Neuron (in vitro differentiated cells): ENCODE data around the gene SSNA1.

Experiments used
- H2AFZ ChIP-seq: one replicate; pipeline ENCODE4 v1.6.1; 2013; ENCODE audit warnings: low read depth, mild to moderate bottlenecking, inconsistent platforms, low read length, moderate library complexity
- H3K27me3 ChIP-seq: one replicate; pipeline ENCODE4 v1.6.1; 2013; ENCODE audit warnings: low read length; ENCODE audit not compliant: insufficient read depth
- H3K36me3 ChIP-seq: one replicate; pipeline ENCODE4 v1.6.1; 2013; ENCODE audit warnings: low read length; ENCODE audit not compliant: insufficient read depth
- H3K4me1 ChIP-seq: one replicate; pipeline ENCODE4 v1.6.1; 2013; ENCODE audit warnings: low read length; ENCODE audit not compliant: insufficient read depth
- H3K4me3 ChIP-seq: 2 replicates; pipeline ENCODE4 v1.5.1; 2013; ENCODE audit warnings: mild to moderate bottlenecking, low read length, moderate library complexity
- H3K9me3 ChIP-seq: one replicate; pipeline ENCODE4 v1.6.1; 2013; ENCODE audit warnings: low read length

The SSNA1 gene

DNA sequence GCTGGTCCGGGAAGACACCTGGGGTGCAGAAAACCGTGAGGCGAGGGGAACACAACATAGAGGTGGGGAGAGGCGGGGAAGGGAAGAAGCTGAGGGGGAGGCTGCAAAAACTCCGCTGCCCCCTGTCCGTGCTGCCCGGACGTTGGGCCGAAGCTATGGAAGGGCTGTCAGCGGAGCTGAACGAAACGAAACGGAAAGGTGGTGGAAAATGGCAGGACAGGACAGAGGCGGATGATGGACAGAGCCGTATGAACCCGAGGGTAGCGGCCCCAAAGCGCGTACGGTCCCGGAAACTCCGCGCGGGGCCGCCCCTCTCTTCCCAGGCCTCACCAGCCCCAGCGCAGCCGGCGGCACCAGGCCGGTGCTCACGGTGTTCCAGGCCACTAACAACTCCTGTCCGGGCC is 388 bp upstream of the SSNA1 start:
- H3K4me3 ChIP-seq, result peak overlapping the region; percentile 96
- peaks cover 38% of the 10 kb centered on the region for H3K36me3 ChIP-seq
- H3K9me3 ChIP-seq, result no peaks in the 10 kb centered on the region
- H2AFZ ChIP-seq, result no peak overlapping the region
- no peaks in the 10 kb centered on the region for H3K27me3 ChIP-seq
- peaks cover 31% of the 10 kb centered on the region for H3K4me1 ChIP-seq

DNA sequence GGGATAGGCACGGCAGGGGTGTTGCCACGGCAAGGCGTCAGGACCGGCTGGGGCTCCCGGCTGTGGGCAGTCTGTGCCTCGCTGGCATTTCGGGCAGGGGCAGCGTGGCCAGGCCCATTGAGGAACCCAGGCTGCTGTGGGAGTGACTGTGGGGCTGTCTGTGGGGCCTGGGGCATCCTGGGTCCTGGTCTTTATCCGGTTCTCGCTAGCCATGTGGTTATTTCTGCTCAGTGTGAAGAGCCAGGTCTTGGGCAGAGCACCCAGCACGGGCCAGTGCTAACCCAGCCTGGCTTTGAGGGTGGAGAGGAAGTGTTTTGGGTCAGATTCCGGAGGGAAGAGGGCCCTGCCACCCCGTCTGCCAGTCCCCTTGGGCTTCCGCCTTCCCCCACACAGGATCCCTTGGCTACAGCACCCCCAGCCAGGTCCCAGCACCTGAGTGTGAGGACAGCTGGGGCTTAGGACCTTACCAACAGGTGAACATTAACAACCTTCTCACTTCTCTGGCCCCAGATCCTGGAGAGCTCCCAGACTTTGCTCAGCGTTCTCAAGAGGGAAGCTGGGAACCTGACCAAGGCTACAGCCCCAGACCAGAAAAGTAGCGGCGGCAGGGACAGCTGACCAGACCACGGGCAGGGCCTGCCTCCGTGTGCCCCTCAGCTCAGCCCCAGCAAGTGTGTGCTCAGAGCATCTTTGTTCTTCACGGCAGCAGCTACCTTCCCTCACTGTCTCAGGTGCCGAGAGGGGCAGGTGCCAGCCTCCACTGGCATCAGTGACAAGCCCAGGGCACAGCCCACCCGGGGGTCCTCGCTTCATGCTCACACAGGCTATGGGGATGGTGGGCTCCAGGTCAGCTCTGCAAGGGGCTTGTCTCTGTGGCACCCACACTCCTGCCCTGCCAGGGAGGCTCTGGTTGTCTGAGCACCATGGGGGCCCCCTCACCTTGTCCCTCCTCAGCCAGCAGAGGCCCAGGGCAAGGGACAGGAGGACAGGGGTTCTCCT is 1.1 kb downstream of the SSNA1 start:
- Histone ChIP-seq H3K4me1 (peaks cover 37% of the 10 kb centered on the region), H3K36me3 (peaks cover 25% of the 10 kb centered on the region), H3K27me3 (no peaks in the 10 kb centered on the region), H3K4me3 (peak overlapping the region; percentile 96), H3K9me3 (no peaks in the 10 kb centered on the region), H2AFZ (no peak overlapping the region)

DNA sequence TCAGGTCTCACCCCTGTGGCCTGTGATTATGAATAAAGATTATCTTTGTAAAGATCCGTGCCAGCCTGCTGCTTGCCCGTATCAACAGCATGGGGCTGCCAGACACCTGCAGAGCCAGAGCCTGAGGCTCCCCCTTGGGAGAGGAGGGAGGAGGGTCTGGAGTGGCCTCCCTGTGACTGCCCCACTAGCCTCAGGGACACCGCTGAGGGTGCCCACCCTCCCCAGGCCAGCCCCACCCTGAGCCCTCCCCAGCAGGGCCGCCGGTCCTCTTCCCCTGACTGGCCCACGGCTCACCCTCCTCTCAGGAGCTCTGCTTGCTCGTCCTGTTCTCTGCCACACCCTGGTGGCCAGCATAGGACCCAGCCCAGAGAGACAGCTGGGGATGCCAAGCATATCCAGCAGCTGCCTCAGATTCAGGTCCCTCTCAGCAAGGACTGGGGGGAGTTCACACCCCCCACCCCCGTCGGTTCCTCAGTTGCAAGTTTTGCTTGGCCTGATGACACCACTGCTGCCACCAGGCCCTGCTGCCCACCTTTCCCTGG is 1.9 kb downstream of the SSNA1 start:
- H3K36me3 ChIP-seq, result peaks cover 17% of the 10 kb centered on the region
- H3K4me3 ChIP-seq, result no peak overlapping the region
- no peaks in the 10 kb centered on the region for H3K9me3 ChIP-seq
- no peaks in the 10 kb centered on the region for H3K27me3 ChIP-seq
- H2AFZ ChIP-seq, result no peak overlapping the region
- H3K4me1 ChIP-seq, result peaks cover 41% of the 10 kb centered on the region

DNA sequence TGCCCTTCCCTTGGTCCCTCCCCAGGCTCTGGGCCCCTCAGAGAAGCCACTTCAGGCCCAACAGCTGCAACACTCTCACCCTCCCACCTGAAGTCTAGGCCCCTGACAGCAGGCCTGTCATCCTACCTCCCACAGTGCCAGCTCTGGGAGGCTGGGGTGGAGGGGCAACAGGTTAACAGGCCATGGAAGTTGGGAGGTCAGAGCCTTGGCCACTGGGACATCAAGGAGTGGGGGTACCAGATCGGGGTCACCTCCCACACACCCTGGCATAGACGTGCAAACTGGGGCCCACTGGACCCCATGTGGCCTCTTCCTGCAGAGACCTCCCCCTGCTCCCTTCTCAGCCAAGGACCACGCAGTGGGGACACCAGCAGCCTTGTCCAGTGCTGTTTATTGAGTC is 2.8 kb downstream of the SSNA1 start:
- Histone ChIP-seq H2AFZ (no peak overlapping the region), H3K4me3 (no peak overlapping the region)

DNA sequence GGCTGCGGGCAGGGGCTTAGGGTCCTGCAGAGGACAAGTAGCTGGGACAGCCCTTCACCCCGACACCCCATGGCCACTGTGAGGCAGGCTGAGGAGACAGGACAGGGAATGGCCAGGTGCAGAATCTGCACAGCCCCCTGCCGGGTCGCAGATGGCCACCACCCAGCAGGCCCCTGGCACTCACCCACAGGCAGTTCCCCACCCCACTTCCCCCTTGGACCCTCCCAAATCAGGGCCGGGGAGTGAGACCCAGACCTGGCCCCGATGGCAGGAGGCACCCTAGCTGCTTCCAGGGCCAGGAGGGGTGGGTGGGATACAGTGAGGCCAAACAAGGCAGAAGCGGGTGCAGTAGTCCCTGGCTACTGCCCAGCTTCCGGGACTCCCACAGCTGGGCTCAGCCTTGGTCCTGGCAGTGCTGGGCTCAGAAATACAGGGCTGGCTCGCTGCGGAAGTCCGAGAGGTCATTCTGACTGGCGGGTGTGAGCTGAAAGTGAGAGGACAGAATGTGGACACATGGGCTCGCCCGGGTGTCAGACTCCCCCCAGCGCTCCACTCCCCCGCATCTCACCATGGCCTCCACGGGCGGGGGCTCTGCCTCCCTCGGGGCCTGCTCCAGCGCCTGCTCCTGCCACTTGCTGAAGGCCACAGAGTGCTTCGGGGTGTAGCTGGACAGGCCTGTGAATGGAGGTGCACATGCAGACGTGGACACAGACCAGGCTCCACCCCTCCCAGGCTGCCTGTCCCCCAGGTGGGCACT is 3.4 kb downstream of the SSNA1 start:
- no peaks in the 10 kb centered on the region for H3K9me3 ChIP-seq
- H3K4me1 ChIP-seq, result peaks cover 34% of the 10 kb centered on the region
- no peak overlapping the region for H2AFZ ChIP-seq
- H3K36me3 ChIP-seq, result peaks cover 15% of the 10 kb centered on the region
- H3K27me3 ChIP-seq, result no peaks in the 10 kb centered on the region
- no peak overlapping the region for H3K4me3 ChIP-seq

More for the DNA sequence above, 2.8 kb downstream of the SSNA1 start:
- no peaks in the 10 kb centered on the region for H3K27me3 ChIP-seq
- peaks cover 40% of the 10 kb centered on the region for H3K4me1 ChIP-seq
- H3K9me3 ChIP-seq, result no peaks in the 10 kb centered on the region
- H3K36me3 ChIP-seq, result peaks cover 15% of the 10 kb centered on the region

DNA sequence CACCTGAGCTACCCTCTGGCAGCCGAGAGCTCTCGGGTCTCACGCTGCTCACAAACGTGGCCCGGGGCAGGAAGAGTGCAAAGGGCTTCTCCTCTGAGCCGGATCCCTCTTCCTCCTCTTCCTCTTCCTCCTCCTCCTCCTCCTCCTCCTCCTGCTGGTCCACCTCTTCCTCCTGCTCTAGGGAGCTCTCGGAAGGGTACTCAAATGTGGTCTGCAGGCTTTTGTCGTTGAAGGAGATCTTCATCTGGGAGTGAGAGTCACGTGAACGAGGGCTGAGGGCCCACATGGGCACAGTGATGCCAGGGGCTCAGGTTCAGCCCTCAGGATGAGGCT is 3.9 kb downstream of the SSNA1 start:
- no peaks in the 10 kb centered on the region for H3K9me3 ChIP-seq
- peaks cover 15% of the 10 kb centered on the region for H3K36me3 ChIP-seq
- H2AFZ ChIP-seq, result no peak overlapping the region
- H3K4me3 ChIP-seq, result no peak overlapping the region
- peaks cover 28% of the 10 kb centered on the region for H3K4me1 ChIP-seq
- no peaks in the 10 kb centered on the region for H3K27me3 ChIP-seq

DNA sequence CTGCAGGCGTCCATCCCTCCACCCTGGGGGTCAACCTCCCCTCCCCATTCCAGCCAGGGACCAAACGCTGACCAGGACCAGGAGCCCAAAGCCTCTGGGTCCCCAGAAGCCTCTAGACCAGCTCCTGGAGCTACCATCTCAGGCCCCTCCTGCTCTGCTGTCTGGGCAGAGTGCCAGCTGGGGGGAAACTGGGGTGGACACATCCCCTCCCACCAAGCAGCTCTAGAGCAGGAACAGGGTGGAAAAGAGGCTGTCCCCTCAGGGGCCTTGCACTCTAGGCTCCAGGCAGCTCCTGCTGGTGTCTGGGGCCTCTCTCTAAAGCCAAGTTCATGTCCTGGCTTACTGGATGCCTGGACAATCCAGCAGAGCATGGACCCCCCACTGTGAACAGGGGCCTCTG is 4.4 kb downstream of the SSNA1 start:
- no peaks in the 10 kb centered on the region for H3K27me3 ChIP-seq
- H3K4me1 ChIP-seq, result peaks cover 24% of the 10 kb centered on the region
- H2AFZ ChIP-seq, result no peak overlapping the region
- no peak overlapping the region for H3K4me3 ChIP-seq
- peaks cover 15% of the 10 kb centered on the region for H3K36me3 ChIP-seq
- H3K9me3 ChIP-seq, result no peaks in the 10 kb centered on the region

DNA sequence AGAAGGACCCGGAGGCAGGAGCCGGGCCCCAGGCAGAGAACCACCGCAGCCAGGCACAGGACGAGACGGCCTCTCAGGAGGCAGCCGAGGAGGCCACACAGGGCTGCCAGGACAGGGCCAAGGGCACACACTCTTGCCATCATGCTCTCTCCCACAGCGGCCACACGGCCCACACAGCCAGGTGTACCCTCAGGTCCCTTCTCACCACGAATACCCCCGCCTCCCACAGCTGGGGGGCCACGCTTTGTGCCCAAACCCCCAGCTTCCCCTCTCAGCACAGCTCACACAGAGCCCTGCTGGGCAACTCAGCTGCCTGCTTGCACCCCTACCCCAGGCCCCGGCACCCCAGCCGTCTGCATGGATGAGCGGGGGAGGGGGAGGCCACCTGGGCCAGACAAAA is 5.3 kb downstream of the SSNA1 start:
- Histone ChIP-seq H2AFZ (no peak overlapping the region), H3K36me3 (peaks cover 15% of the 10 kb centered on the region), H3K4me3 (no peak overlapping the region), H3K4me1 (peaks cover 27% of the 10 kb centered on the region), H3K9me3 (no peaks in the 10 kb centered on the region), H3K27me3 (no peaks in the 10 kb centered on the region)

DNA sequence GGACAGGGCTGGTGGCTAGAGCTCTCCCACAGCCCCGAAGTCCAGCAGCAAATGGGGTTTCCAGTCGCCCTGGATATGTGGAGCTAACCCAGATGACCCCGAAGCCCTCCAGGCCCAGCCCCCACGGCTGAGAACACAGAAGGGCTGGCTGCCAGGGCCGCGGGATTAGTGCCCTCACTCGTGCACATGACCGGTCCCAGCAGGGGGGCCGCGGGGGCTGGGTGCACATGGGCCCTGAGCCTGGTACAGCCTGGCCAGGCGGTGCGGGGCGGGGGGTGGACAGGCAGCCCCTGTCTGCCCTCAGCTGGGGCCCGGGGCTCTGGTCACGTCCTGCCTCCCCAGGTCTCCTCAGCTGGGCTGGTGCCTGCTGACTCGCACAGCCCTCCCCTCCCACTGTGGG is 5.9 kb downstream of the SSNA1 start:
- Histone ChIP-seq H2AFZ (no peak overlapping the region), H3K27me3 (no peaks in the 10 kb centered on the region), H3K36me3 (peaks cover 15% of the 10 kb centered on the region), H3K4me3 (no peak overlapping the region), H3K4me1 (peaks cover 29% of the 10 kb centered on the region), H3K9me3 (no peaks in the 10 kb centered on the region)

DNA sequence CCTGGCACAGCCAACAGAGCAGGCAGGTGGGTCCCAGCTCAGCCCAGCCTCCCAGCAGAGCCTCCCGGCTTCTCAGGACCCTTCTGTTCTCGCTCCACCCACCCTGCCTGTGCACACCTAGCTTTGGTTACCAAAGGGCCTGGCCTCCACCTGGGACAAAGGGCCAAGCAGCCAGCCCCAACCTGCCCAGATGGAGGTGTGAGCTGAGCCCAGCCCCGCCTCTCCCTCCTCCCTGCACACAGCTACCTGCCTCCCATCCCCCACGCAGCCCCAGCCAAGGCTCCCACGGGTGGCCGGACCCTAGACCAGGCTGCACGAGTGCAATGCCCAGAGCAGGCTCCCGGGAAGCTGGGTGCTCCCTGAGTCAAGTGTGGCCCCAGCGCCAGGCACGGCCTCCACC is 6.4 kb downstream of the SSNA1 start:
- Histone ChIP-seq H3K9me3 (no peaks in the 10 kb centered on the region), H2AFZ (no peak overlapping the region), H3K27me3 (no peaks in the 10 kb centered on the region), H3K36me3 (peaks cover 15% of the 10 kb centered on the region), H3K4me3 (no peak overlapping the region), H3K4me1 (peaks cover 27% of the 10 kb centered on the region)

DNA sequence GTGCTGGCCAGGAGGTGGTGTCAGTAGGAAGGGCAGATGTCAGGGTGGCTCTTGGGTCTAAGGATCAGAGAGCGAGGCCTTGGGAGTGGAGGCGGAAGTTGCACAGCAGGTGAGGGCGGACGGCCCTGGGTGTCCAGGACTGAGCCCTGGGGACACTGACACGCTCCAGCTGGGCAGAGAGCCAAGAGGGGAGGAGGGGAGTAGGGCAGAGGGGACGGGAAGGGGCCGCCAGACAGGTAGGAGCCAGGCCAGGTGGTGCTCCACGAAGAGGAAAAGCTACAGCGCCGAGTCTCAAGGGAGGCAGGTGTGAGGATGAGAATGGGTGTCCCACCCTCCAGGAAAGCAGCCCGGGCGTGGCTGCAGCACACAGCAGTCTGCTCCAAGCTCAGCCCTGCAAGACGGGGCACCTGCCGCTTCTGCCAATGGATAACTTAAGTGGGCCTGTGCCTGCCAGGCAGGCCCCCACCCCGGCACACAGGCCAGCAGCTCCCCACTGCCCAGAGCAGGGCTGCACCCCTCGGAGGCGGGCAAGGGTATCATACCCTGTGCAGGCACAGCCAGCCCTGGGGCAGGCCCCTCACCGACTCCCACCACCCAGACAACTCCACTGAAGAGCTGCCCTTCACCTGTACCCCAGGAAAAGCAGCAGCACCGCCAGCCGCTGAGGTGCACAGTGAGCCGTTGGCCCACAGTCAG is 7.2 kb downstream of the SSNA1 start:
- Histone ChIP-seq H3K36me3 (peaks cover 15% of the 10 kb centered on the region), H3K9me3 (no peaks in the 10 kb centered on the region), H3K27me3 (no peaks in the 10 kb centered on the region), H3K4me1 (peaks cover 24% of the 10 kb centered on the region), H2AFZ (no peak overlapping the region), H3K4me3 (no peak overlapping the region)

DNA sequence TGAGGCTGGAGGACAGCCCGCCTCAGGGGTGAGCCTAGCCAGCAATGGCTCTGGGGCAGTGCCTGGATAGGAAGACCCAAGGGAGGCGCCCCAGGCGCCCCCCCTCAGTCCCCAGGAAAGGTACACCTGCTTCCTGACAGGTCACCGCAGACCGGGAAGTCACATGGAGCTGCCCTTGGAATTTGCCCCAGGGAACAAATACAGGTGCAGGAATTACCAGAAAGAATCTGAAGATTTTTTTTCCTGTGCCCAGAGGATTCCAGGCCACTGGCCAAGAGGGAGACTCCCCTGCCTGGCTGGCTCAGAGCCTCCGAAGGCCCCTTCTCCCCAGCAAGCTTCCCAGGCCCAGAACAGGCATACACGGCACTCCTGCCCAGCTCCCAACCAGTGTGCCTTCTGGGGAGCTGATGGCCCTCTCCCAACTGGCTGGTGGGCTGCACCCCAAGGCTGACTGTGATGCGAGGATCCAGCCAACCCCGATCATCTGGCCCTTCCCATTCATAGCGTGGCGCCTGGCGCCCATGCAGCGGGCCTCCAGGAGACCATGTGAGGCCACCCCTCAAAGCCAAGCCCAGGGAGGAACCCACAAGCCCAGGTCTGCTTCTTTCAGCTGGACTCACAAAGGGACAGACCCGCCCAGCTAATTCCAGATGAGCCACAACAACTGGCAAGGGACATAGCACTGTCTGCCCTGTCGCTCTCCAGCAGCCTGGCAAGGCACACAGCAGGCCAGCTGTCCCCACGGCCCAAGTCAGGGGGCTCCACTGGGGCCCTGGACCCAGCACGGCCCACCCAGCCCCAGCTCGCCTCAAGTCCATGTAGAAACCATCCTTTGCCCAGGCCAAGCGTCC is 9.8 kb downstream of the SSNA1 start:
- no peaks in the 10 kb centered on the region for H3K9me3 ChIP-seq
- no peaks in the 10 kb centered on the region for H3K36me3 ChIP-seq
- H3K4me1 ChIP-seq, result peaks cover 40% of the 10 kb centered on the region
- H3K27me3 ChIP-seq, result no peaks in the 10 kb centered on the region
- no peak overlapping the region for H3K4me3 ChIP-seq
- H2AFZ ChIP-seq, result no peak overlapping the region
